Lung (tissue), 12 donors: Measurements from ENCODE around the gene WDR90. TPM values are rescaled to one million over a fixed set of nuclear protein-coding genes. Genes with fewer than 3 reads are reported as not detected.

ENCODE experiments used
- ATAC-seq: fragments of 200-7000 bp; cut with Tn5 transposase; one replicate; pipeline ENCODE4 v1.9.1; 2020; ENCODE audit warnings: moderate number of reproducible peaks; ENCODE audit not compliant: insufficient read depth, low FRiP score
- DNase-seq, 3 donors: peaks; one replicate each; pipeline ENCODE4 v3.0.0-alpha.2; 2013 to 2017
- H3K27ac ChIP-seq, 2 donors: one replicate each; pipeline ENCODE4 v1.5.1; 2013; ENCODE audit warnings: mild to moderate bottlenecking in 2 of 2, moderate library complexity in 2 of 2, control low read depth in 1 of 2, inconsistent platforms in 1 of 2, low read depth in 1 of 2, low read length in 1 of 2
- H3K27me3 ChIP-seq, 3 donors: one replicate each; pipeline ENCODE4 v1.5.1; 2013; ENCODE audit warnings: low read length in 2 of 3; ENCODE audit not compliant: control insufficient read depth in 3 of 3, insufficient read depth in 3 of 3
- H3K36me3 ChIP-seq, 4 donors: one replicate each; pipeline ENCODE4 v1.5.1; 2013; ENCODE audit warnings: low read length in 4 of 4, mild to moderate bottlenecking in 1 of 4, moderate library complexity in 1 of 4; ENCODE audit not compliant: control insufficient read depth in 4 of 4, insufficient read depth in 4 of 4
- H3K4me1 ChIP-seq, 5 donors: one replicate each; pipeline ENCODE4 v1.5.1; 2013; ENCODE audit warnings: low read length in 5 of 5, mild to moderate bottlenecking in 2 of 5, moderate library complexity in 1 of 5; ENCODE audit not compliant: control insufficient read depth in 5 of 5, insufficient read depth in 5 of 5
- H3K4me3 ChIP-seq: one replicate; pipeline ENCODE4 v1.5.1; 2013; ENCODE audit warnings: mild to moderate bottlenecking, control low read depth, moderate library complexity
- H3K9ac ChIP-seq, 2 donors: one replicate each; pipeline ENCODE4 v1.5.1; 2013; ENCODE audit warnings: low read length in 2 of 2, control low read depth in 1 of 2; ENCODE audit not compliant: insufficient read depth in 1 of 2
- H3K9me3 ChIP-seq, 4 donors: one replicate each; pipeline ENCODE4 v1.5.1; 2013; ENCODE audit warnings: low read length in 3 of 4, mild to moderate bottlenecking in 1 of 4, moderate library complexity in 1 of 4; ENCODE audit not compliant: control insufficient read depth in 4 of 4, insufficient read depth in 3 of 4
- WGBS, 2 donors: extraction: QIAGEN DNeasy Blood & Tissue Kit; methylation state at CpG; one replicate each; pipeline ENCODE4 v1.1.7; 2013; 5-methylcytosine and 5-hydroxymethylcytosine counted together
- polyA plus RNA-seq, 2 donors: library from polyadenylated mRNA; stranded (reverse); fragments of 200-250 nt; gene quantifications; one replicate each; pipeline ENCODE4 v1.2.1, GENCODE V29; 2013
- total RNA-seq, 2 donors: library from RNA; depleted of rRNA in 1 of 2; stranded (reverse); fragments of >200 nt in 1 of 2; gene quantifications; one replicate each; pipeline ENCODE4 v1.2.1, GENCODE V29; 2014 to 2021
- TF ChIP-seq, protein P1 (sequence below): IDR thresholded peaks from 2 replicates; pipeline ENCODE4 v1.5.1; 2012; ENCODE audit warnings: mild to moderate bottlenecking; ENCODE audit errors: control extremely low read depth, extremely low read depth
- donor health status: control.
- donor health status: control.
- donor health status: Bipolar disorder and iron deficiency.
- donor health status: healthy.
- donor health status: DM: yes; HTN: yes; CAD: no.

Gene WDR90
- total and polyA plus RNA-seq, 4 donors = 18.6 to 74.2 (median 27.9) TPM

DNA sequence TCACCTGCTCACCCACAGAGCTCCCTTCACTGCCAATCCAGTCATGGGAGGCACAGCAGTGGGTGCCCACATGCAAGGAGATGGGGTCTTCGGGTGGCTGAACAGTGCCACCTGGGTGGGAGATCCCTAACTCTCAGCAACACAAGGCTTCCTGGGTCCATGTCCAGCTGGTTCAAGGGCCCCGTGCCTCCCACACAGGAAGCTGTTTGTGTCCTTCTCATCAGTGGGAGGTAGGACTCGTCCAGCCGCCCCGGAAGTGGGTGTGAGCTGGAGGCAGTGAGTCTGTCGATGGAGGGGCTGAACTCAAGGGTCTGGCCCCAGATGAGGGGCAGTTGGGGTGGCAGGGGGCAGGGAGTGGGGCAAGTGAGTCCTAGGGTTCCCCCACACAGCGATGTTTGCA is 54.9 kb downstream of the WDR90 start:
- Histone ChIP-seq H3K4me1 (no peaks in the 10 kb centered on the region), H3K27ac (no peak overlapping the region), H3K4me3 (no peak overlapping the region), H3K9me3 (peaks cover 0 to 5% (median 0%) of the 10 kb centered on the region in 4 donors), H3K9ac (no peak overlapping the region), H3K27me3 (peaks cover 7 to 70% (median 38%) of the 10 kb centered on the region in 3 donors), H3K36me3 (no peaks in the 10 kb centered on the region)
- ATAC-seq = no peak
- WGBS, 2 donors = 74 to 81% methylated on average over 7 of the region's 7 CpGs
- no peak for DNase-seq
- TF ChIP-seq, protein P1, sequence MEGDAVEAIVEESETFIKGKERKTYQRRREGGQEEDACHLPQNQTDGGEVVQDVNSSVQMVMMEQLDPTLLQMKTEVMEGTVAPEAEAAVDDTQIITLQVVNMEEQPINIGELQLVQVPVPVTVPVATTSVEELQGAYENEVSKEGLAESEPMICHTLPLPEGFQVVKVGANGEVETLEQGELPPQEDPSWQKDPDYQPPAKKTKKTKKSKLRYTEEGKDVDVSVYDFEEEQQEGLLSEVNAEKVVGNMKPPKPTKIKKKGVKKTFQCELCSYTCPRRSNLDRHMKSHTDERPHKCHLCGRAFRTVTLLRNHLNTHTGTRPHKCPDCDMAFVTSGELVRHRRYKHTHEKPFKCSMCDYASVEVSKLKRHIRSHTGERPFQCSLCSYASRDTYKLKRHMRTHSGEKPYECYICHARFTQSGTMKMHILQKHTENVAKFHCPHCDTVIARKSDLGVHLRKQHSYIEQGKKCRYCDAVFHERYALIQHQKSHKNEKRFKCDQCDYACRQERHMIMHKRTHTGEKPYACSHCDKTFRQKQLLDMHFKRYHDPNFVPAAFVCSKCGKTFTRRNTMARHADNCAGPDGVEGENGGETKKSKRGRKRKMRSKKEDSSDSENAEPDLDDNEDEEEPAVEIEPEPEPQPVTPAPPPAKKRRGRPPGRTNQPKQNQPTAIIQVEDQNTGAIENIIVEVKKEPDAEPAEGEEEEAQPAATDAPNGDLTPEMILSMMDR = no peak

DNA sequence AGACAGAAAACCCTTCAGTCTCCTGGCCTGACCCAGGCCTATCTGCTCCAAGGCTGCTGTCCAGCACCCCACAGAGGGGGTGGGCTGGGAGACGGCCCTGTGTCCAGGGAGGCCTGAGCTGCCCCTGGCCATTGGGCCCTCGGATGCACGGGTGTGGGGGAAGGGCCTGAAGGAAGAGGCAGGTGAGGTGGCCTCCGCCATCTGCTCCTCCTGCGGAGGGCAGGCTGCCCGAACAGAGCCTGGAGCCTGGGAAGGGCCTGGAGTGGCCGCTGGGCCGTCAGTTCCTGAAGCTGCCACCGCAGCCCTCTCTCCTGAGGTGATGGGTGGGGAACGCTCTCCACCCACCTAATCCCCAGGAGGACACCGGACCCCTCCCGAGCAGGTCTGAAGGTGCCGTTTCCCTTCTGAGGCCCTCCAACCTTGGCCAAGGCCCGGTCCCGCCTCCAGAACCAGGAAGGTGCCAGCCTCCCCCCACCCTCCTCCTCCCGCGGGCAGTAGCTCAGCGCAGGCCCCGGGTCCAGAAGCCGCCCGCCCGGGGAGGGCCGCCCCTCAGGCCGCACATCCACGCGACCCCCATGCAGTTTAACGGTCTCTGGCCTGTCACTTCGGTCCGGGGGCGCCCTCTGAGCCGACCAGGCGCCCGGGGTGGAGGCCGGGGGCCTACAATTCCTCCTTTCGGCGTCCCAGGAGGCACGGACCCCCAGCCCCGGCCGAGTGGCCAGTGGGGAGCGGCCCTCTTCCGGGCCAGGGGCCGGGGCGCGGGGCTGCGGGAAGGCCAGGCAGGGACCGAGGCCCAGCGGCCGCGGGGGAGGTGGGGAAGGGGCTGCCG is 55.6 kb downstream of the WDR90 start:
- ATAC-seq = no peak
- Histone ChIP-seq H3K27me3 (peaks cover 7 to 69% (median 38%) of the 10 kb centered on the region in 3 donors), H3K4me3 (no peak overlapping the region), H3K9me3 (peaks cover 0 to 5% (median 0%) of the 10 kb centered on the region in 4 donors), H3K9ac (no peak overlapping the region), H3K27ac (no peak overlapping the region), H3K36me3 (no peaks in the 10 kb centered on the region), H3K4me1 (no peaks in the 10 kb centered on the region)
- no peak for DNase-seq
- WGBS, 2 donors = 12 to 14% methylated on average over 32 to 49 of the region's 50 CpGs
- TF ChIP-seq, protein P1 = no peak

DNA sequence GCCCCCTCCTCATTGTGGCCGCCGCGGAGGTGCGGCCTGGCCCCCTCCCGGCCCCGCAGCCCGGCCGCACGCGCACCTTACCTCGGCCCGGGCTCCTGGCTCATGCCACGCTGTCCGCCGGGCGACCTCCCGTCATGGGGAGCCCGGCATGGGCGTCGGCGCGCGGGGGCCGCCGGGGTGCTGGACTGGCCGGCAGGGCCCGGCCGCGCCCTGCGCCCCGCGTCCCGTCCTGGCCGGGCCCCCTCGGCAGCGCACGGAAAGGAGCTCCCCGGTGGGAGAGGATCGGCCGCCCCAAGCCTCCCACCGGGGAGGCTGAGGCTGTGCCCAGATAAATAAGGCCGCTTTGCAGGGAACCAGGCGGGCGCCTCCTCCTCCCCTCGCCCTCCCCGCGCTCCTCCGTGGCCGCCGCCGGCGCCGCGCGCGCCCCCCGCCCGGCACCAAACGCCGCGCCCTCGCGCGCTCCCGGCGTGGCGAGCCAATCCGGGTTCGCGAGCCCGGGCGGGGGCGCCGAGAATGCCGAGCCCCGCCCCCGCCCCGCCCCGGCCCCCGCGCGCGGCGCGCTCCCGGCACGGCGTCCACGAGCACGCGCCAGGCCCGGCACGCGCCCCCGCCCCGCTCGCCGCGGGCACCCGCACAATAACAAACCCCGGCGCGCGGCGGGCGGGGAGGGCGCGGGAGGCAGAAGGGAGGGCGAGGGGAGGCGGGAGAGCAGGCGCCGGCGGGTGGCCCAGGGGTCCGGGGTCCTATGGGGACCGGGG is 56.4 kb downstream of the WDR90 start, which contains the start of gene FBXL16:
FBXL16 (minus strand) TSS at position 371 of the 758 bp plus-strand sequence. CDS start 8,396 bp downstream, outside the sequence.
- Histone ChIP-seq H3K27me3 (peaks cover 11 to 69% (median 38%) of the 10 kb centered on the region in 3 donors), H3K4me3 (no peak within 1 kb of the TSS), H3K9me3 (peaks cover 0 to 5% (median 0%) of the 10 kb centered on the region in 4 donors), H3K27ac (no peak within 1 kb of the TSS), H3K4me1 (no peaks in the 10 kb centered on the region), H3K9ac (no peak within 1 kb of the TSS), H3K36me3 (no peaks in the 10 kb centered on the region)
- 1 to 2% methylated on average over 31 to 115 of the region's 115 CpGs for WGBS, 2 donors
- no peak for ATAC-seq
- TF ChIP-seq, protein P1 = no peak
- no peak for DNase-seq
